A172 (cell line): ENCODE measurements around the gene UIMC1. TPM values are rescaled to one million over a fixed set of nuclear protein-coding genes. Genes with fewer than 3 reads are reported as not detected.
A peak's percentile ranks its signal among the peaks of the same experiment; 100 is the strongest.
"Not testable (repeated sequence)": the region's sequence is repeated elsewhere in the genome, so short reads cannot be mapped to it uniquely, and the experiment has no call there.

Experiments used
- DNase-seq: peaks from one replicate; pipeline ENCODE4 v3.0.0-alpha.2; 2015; ENCODE audit warnings: low spot score
- total RNA-seq: library from RNA; depleted of rRNA; stranded (reverse); fragments of >200 nt; shearing (Covaris generic); gene quantifications from 2 replicates; pipeline ENCODE4 v1.2.3, GENCODE V29; 2014

The UIMC1 gene
- total RNA-seq, 1 experiment from 2014 or later, result 42.9 TPM

DNA sequence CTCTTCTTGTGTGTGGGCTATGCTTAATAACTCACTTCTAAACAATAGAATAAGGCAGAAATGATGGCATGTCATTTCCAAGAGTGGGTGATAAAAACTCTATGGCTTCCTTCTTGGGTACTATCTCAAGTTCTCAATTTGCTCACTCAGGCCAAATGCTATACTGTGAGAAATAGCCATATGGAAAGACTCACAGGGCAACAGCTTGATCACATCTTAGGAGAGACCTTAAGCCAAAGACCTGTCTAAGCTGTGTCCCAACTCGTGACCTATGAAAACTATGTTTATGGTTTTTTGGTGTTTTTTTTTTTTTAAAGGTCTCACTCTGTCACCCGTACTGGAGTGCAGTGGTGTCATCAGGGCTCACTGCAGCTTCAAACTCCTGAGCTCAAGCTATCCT, 2.1 kb upstream of the UIMC1 start:
- no peak for DNase-seq

DNA sequence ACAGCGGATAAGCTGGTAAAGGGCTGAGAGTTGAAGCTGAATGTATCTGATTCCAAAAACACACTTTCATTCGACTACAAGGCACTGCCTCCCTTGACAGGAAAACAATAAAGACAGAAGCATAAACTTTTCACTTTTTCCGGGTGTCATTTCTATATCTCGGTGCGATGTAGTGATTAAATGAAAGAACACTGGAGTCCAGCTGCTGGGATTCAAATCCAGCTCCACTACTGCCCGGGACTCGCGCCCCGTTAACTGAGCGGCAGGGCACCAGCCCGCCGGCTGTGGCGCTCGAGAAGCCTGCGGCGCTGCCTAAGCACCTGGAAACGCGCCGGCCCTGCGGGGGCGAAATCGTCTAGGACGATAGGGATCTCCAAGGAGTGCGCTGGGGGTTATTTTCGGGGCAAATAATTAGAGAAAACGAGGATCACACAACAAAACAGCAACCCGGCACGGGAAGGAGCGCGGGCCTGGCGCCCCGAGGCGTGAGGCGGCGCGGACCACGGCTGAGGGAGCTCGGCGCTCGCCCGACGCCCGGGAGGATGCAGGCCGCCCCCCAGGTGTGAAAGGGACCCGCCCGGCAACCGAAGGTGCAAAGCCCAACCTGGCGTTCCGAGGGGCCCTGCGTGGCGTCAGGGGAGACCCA, 837 bp downstream of the UIMC1 start:
- DNase-seq, result peak; percentile 51

- no peak for DNase-seq
Observed at GRCh38 chr5:177004961-177005360, 1.6 kb downstream of the UIMC1 start.

- DNase-seq, result no peak
Observed at GRCh38 chr5:177003649-177004048, 2.9 kb downstream of the UIMC1 start.

DNA sequence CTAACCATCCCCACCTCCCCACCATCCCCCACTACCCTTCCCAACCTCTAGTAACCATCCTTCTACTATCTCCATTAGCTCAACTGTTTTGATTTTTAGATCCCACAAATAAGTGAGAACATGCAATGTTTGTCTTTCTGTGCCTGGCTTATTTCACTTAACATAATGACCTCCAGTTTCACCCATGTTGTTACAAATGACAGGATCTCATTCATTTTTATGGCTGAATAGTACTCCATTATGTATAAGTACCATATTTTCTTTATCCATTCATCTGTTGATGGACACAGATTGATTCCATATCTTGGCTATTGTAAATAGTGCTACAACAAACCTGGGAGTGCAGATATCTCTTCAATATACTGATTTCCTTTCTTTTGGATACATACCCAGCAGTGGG, 7.1 kb downstream of the UIMC1 start:
- DNase-seq, result not testable (repeated sequence)

DNA sequence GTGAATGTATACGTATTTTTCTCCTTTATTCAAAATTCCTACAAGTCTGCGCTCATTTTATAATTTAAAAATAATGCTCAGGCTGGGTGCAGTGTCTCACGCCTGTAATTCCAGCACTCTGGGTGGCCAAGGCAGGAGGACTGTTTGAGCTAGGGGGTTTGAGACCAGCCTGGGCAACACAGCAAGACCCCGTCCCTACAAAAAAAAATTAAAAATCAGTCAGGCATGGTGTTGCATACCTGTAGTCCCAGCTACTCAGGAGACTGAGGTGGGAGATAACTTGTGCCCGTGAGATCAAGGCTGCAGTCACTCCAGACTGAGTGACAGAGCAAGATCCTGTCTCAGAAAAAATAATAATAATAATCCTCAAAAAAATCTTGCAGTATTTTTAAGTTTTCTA, 7.8 kb downstream of the UIMC1 start:
- no peak for DNase-seq

DNA sequence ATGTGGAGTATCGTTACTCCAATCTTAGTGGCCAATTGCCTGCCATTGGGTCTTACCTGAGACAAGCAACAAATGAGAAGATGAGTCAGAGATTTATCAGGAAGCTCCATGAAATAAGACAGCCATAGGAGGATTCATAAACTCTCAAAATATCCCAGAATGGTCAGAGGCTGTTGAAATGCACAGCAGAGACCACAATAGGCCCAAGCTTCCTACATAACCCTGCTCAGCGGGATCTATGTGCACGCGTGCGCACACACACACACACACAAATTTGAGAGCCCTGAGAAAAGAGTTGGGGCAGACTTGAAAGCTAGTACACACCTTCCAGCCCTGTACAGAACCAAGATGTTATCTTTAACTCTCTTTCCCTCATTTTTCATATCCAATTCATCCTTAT, 9.8 kb downstream of the UIMC1 start:
- DNase-seq, result peak; percentile 21

- DNase-seq, result peak; percentile 47
Observed at GRCh38 chr5:176995896-176996767, 10.4 kb downstream of the UIMC1 start.

DNA sequence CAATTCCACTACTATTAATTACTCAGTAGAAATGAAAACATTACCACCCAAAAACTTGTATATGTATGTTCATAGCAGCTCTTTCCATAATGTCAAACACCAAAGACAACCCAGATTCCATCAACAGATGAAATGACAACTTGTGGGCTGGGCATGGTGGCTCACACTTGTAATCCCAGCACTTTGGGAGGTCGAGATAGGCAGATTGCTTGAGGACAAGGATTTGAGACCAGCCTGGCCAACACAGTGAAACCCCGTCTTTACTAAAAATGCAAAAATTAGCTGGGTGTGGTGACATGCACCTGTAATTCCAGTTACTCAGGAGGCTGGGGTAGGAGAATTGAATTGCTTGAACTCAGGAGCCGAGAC, 11.5 kb downstream of the UIMC1 start:
- DNase-seq, result no peak

- DNase-seq, result peak; percentile 66
Observed at GRCh38 chr5:176994460-176995121, 12.0 kb downstream of the UIMC1 start.

- not testable (repeated sequence) for DNase-seq
Observed at GRCh38 chr5:176993081-176993480, 13.5 kb downstream of the UIMC1 start.

DNA sequence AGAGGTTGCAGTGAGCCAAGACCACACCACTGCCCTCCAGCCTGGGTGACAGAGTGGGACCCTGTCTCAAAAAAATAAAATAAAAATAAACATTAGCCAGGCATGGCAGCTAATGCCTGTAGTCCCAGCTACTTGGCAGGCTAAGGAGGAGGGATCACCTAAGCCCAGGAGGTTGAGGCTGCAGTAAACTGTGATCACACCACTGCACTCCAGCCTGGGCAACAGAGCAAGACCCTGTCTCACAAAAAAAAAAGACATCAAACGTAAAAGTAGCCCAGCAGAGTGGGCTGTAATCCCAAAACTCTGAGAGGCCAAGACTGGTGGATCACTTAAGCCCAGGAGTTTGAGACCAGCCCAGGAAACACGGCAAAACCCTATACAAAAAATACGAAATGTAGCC, 19.0 kb downstream of the UIMC1 start:
- DNase-seq, result no peak

GRCh38 chr5:176986280-176986679, 20.3 kb downstream of the UIMC1 start:
- DNase-seq, result no peak

GRCh38 chr5:176985516-176985915, 21.1 kb downstream of the UIMC1 start:
- DNase-seq, result no peak

DNA sequence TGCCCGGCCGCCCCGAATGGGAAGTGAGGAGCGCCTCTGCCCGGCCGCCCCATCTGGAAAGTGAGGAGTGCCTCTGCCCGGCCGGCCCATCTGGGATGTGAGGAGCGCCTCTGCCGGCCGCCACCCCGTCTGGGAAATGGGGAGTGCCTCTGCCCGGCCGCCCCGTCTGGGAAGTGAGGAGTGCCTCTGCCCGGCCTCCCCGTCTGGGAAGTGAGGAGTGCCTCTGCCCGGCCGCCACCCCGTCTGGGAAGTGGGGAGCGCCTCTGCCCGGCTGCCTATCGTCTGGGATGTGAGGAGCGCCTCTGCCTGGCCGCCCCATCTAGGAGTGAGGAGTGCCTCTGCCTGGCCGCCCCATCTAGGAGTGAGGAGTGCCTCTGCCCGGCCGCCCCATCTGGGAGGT, 22.4 kb downstream of the UIMC1 start:
- DNase-seq, result not testable (repeated sequence)

GRCh38 chr5:176983593-176983992, 23.0 kb downstream of the UIMC1 start:
- DNase-seq, result not testable (repeated sequence)

DNA sequence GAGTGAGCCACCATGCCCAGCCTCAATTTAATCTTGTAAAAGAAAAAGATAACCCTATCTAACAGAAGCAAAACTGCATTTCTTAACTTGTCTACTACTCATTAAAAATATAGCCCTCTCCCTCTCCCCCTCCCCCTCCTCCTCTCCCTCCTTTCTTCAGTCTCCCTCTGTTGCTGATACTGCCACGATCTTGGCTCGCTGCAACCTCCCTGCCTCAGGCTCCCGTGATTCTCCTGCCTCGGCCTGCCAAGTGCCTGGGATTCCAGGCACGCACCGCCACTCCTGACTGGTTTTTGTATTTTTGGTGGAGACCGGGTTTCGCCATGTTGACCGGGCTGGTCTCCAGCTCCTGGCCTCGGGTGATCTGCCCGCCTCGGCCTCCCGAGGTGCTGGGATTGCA, 23.5 kb downstream of the UIMC1 start:
- not testable (repeated sequence) for DNase-seq

DNA sequence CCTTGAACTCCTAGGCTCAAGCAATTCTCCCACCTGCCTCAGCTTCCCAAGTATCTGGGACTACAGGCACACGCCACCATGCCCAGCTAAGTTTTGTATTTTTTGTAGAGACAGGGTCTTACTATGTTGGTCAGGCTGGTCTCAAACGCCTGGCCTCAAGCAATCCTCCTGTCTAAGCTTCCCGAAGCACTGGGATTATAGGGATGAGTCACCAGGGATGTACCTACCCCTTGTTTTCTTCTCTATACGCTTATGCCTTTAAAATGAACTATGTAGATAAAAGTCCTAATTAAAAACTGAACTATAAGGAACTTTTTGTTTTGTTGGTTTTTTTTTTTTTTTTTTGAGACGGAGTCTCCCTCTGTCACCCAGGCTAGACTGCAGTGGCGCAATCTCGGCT, 25.8 kb downstream of the UIMC1 start:
- DNase-seq, result no peak

DNA sequence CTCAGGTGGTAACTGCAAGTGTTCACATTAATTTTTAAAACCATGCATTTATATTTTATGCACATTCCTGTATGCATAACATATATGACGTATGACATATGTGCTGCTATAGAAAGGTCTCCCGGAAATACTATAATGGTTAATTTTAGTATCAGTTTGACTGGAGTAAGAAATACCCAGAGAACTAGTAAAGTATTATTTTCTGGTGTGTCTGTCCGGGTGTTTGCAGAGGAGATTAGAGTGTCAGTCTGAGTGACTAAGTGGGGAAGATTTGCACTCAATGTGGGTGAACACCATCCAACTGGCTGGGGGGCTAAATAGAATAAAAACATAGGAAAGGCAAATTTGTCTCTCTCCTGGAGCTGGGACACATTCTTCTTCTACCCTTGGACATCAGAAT, 26.9 kb downstream of the UIMC1 start:
- no peak for DNase-seq

DNA sequence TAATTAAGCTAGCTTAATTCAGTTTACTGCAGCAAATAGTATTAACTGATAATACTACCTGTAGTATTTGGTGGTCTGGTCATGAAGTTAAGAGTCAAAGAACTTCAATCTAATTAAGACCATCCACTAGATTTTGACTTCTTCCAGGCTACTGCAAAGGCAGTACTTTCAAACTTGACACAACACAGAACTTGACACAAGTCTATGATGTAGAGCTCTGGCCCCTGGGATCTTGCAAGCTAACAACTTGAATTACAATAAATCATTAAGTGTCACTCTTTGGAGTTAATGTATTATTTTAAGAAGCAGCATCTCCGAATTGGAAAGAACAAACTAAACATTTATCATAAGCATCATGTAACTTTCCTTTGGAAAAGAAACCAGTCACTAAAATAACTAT, 40.9 kb downstream of the UIMC1 start:
- DNase-seq, result no peak

DNA sequence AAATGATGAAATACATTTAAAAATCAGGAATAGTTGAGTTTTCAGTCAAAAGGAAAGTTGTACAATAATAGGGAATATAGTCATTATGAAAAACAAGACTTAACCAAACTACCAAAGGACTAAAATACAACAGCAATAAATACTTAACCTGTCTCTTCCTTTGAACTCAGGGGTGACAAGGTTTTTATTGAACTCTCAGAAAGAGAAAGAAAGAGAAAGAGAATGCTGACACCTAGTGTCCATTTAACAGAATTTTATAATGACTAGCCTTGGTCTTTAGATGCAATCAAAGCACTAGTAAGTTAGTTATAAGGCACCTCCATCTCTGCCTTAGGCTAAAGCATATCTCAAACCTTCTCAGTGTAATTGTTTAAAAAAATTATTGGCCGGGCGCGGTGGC, 47.5 kb downstream of the UIMC1 start:
- DNase-seq, result peak; percentile 41

GRCh38 chr5:176956756-176957155, 49.8 kb downstream of the UIMC1 start:
- no peak for DNase-seq

DNA sequence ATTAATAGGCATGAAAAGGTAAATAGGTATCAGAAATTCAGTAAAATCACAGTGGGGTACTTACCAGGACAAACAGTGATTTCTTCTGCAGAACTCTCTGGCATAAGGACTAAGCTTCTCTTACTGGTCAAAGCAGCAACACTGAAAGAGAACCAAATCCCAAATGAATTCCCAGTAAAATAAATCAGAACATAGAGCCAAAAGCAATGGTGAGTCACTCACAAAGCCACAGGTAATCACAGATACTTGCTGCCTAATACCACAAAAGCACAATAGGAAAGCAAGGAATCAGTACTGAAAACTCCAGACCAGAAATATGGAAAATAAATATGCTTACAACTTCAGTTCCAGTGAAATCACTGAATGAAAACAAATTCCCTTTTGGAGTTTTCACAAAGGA, 50.7 kb downstream of the UIMC1 start:
- DNase-seq, result peak; percentile 22
